ENCODE data around the gene STRIP2. TPM values are rescaled to one million over a fixed set of nuclear protein-coding genes. Genes with fewer than 3 reads are reported as not detected.

STRIP2 gene
- total and polyA plus RNA-seq, 2 donors from 2014 or later, result 0.88 to 9.0 TPM

GRCh38 chr7:129499999-129500398 is 65.8 kb downstream of the STRIP2 start:
- intact Hi-C loops (cut with DNase I), result no loop called here
- DNase-seq, result no peak
- no peaks in the 10 kb centered on the region for H3K36me3 ChIP-seq (ENCODE audit: control insufficient read depth in 2 of 3, insufficient read depth in 3 of 3, low read length in 3 of 3)
- H3K9me3 ChIP-seq (ENCODE audit: control insufficient read depth in 2 of 3, insufficient read depth in 1 of 3, low read length in 3 of 3), result no peaks in the 10 kb centered on the region
- TF ChIP-seq, protein P1, sequence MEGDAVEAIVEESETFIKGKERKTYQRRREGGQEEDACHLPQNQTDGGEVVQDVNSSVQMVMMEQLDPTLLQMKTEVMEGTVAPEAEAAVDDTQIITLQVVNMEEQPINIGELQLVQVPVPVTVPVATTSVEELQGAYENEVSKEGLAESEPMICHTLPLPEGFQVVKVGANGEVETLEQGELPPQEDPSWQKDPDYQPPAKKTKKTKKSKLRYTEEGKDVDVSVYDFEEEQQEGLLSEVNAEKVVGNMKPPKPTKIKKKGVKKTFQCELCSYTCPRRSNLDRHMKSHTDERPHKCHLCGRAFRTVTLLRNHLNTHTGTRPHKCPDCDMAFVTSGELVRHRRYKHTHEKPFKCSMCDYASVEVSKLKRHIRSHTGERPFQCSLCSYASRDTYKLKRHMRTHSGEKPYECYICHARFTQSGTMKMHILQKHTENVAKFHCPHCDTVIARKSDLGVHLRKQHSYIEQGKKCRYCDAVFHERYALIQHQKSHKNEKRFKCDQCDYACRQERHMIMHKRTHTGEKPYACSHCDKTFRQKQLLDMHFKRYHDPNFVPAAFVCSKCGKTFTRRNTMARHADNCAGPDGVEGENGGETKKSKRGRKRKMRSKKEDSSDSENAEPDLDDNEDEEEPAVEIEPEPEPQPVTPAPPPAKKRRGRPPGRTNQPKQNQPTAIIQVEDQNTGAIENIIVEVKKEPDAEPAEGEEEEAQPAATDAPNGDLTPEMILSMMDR (IDR thresholded peaks at IDR 0.05; ENCODE audit: borderline replicate concordance, extremely low read depth, insufficient read depth), result no peak
- no peak overlapping the region for H3K9ac ChIP-seq (ENCODE audit: low read length in 3 of 3)
- no peak for FAIRE-seq
- H3K4me1 ChIP-seq (ENCODE audit: control insufficient read depth in 2 of 3, insufficient read depth in 2 of 3, low read depth in 1 of 3, low read length in 3 of 3), result peaks cover 0 to 10% (median 0%) of the 10 kb centered on the region in 3 donors
- no peak overlapping the region for H3K27ac ChIP-seq (ENCODE audit: low read depth in 2 of 2, low read length in 2 of 2)
- no peak overlapping the region for H3K4me3 ChIP-seq (ENCODE audit: low read length in 3 of 3)
- H3K27me3 ChIP-seq (ENCODE audit: control insufficient read depth, insufficient read depth, low read length), result no peaks in the 10 kb centered on the region

GRCh38 chr7:129501760-129502707 is 67.8 kb downstream of the STRIP2 start, which contains the start of gene SMKR1:
Gene SMKR1, plus strand, starts transcription at chr7:129502531. Its CDS starts 294 bp downstream, at chr7:129502825.
- DNase-seq (peak; percentile 74 to 96 (median 83)), FAIRE-seq (no peak)
- H3K27ac ChIP-seq (ENCODE audit: low read depth in 2 of 2, low read length in 2 of 2), result no peak within 1 kb of the TSS
- H3K9ac ChIP-seq (ENCODE audit: low read length in 3 of 3), result peak within 1 kb of the TSS in 2 of 3 donors; percentile 34 to 47
- H3K9me3 ChIP-seq (ENCODE audit: control insufficient read depth in 2 of 3, insufficient read depth in 1 of 3, low read length in 3 of 3), result no peaks in the 10 kb centered on the region
- no peaks in the 10 kb centered on the region for H3K36me3 ChIP-seq (ENCODE audit: control insufficient read depth in 2 of 3, insufficient read depth in 3 of 3, low read length in 3 of 3)
- H3K4me1 ChIP-seq (ENCODE audit: control insufficient read depth in 2 of 3, insufficient read depth in 2 of 3, low read depth in 1 of 3, low read length in 3 of 3), result peaks cover 0 to 10% (median 0%) of the 10 kb centered on the region in 3 donors
- peak within 1 kb of the TSS; percentile 34 to 58 (median 57) for H3K4me3 ChIP-seq (ENCODE audit: low read length in 3 of 3)
- TF ChIP-seq, protein P1 (IDR thresholded peaks at IDR 0.05; ENCODE audit: borderline replicate concordance, extremely low read depth, insufficient read depth), result no peak
- intact Hi-C loops (cut with DNase I), result no loop called here
- H3K27me3 ChIP-seq (ENCODE audit: control insufficient read depth, insufficient read depth, low read length), result no peaks in the 10 kb centered on the region

- peak in 3 of 5 donors; percentile 20 to 30 (median 20) for DNase-seq
- Histone ChIP-seq H3K36me3 (ENCODE audit: control insufficient read depth in 2 of 3, insufficient read depth in 3 of 3, low read length in 3 of 3) (no peaks in the 10 kb centered on the region), H3K4me1 (ENCODE audit: control insufficient read depth in 2 of 3, insufficient read depth in 2 of 3, low read depth in 1 of 3, low read length in 3 of 3) (peaks cover 0 to 7% (median 0%) of the 10 kb centered on the region in 3 donors), H3K9ac (ENCODE audit: low read length in 3 of 3) (peak overlapping the region in 1 of 3 donors; percentile 34), H3K27me3 (ENCODE audit: control insufficient read depth, insufficient read depth, low read length) (no peaks in the 10 kb centered on the region), H3K9me3 (ENCODE audit: control insufficient read depth in 2 of 3, insufficient read depth in 1 of 3, low read length in 3 of 3) (no peaks in the 10 kb centered on the region), H3K27ac (ENCODE audit: low read depth in 2 of 2, low read length in 2 of 2) (no peak overlapping the region), H3K4me3 (ENCODE audit: low read length in 3 of 3) (peak overlapping the region in 2 of 3 donors; percentile 34 to 55)
- FAIRE-seq, result no peak
- TF ChIP-seq, protein P1 (IDR thresholded peaks at IDR 0.05; ENCODE audit: borderline replicate concordance, extremely low read depth, insufficient read depth), result no peak
- intact Hi-C loops (cut with DNase I), result no loop called here
These were observed 68.8 kb downstream of the STRIP2 start for GRCh38 chr7:129502708-129503685.
